K562 (cell line): ENCODE measurements around the gene PLEKHG3. TPM values are rescaled to one million over a fixed set of nuclear protein-coding genes. Genes with fewer than 3 reads are reported as not detected.

Source experiments
- ATAC-seq: fragments of 200-7000 bp; cut with Tn5 transposase; 3 replicates; pipeline ENCODE4 v1.9.1; 2020; ENCODE audit warnings: moderate library complexity
- BruUV-seq: library from RNA; stranded (reverse); fragments of 400-500 nt; replicated peaks from 2 replicates; lab custom pipeline; 2021; lab: Mats Ljungman, UMichigan
- CTCF ChIA-PET: fragments of 300-600 bp; formaldehyde crosslinking; extraction: SDS; loops from one replicate; lab custom pipeline; 2021; ENCODE audit warnings: low intra/inter-chr PET ratio; lab: Yijun Ruan, JAX
- POLR2A ChIA-PET: fragments of 300-600, 350-650 bp; sonication (Branson Sonifier 250); formaldehyde crosslinking; extraction: SDS; loops from one replicate; lab custom pipeline; 2021; ENCODE audit warnings: antibody characterized with exemption, inconsistent platforms; lab: Yijun Ruan, JAX
- DNase-seq, 4 experiments: peaks; one replicate each; pipeline versions ENCODE4 v3.0.0 to v3.0.0-alpha.2; 2011 to 2018; ENCODE audit warnings: low spot score in 3 of 4, mixed read lengths in 3 of 4; ENCODE audit errors: extremely low read depth in 1 of 4
- FAIRE-seq: peaks from 2 replicates; lab custom pipeline; 2011; peaks lifted over from hg19 to GRCh38; lab: Jason Lieb, UNC
- H2AFZ ChIP-seq: 2 replicates; pipeline ENCODE4 v1.6.0; 2011; ENCODE audit warnings: low read depth, low read length, control low read depth, inconsistent platforms
- H3K27ac ChIP-seq: fragments of 200-600 bp; 3 replicates; pipeline ENCODE4 v1.8.0; 2011; ENCODE audit warnings: low read depth, mild to moderate bottlenecking, control low read depth, inconsistent platforms, low read length, moderate library complexity, mixed read lengths; ENCODE audit errors: extremely low read depth
- H3K27me3 ChIP-seq, 2 experiments: fragments of 300-600 bp in 1 of 2; 2 replicates in 1 of 2; 3 replicates in 1 of 2; pipeline versions ENCODE4 v1.6.0 to v1.8.0; 2011; ENCODE audit warnings: inconsistent platforms in 2 of 2, low read length in 2 of 2, mild to moderate bottlenecking in 1 of 2, mixed read lengths in 1 of 2, moderate library complexity in 1 of 2; ENCODE audit not compliant: control insufficient read depth in 2 of 2, insufficient read depth in 2 of 2
- H3K36me3 ChIP-seq: fragments of 300-600 bp; 3 replicates; pipeline ENCODE4 v1.8.0; 2011; ENCODE audit warnings: mild to moderate bottlenecking, low read length, inconsistent platforms; ENCODE audit not compliant: control insufficient read depth, insufficient read depth
- H3K4me1 ChIP-seq, 2 experiments: fragments of 200-600 bp in 1 of 2; replicated peaks in 1 of 2; 2 replicates in 1 of 2; 3 replicates in 1 of 2; pipeline versions ENCODE4 v1.5.1 to v1.8.0; 2011; ENCODE audit warnings: inconsistent platforms in 2 of 2, low read length in 2 of 2, mild to moderate bottlenecking in 1 of 2, mixed read lengths in 1 of 2, moderate library complexity in 1 of 2; ENCODE audit not compliant: control insufficient read depth in 2 of 2, insufficient read depth in 2 of 2
- H3K4me2 ChIP-seq: 2 replicates; pipeline ENCODE4 v1.6.1; 2011; ENCODE audit warnings: low read length, control low read depth, inconsistent platforms, mixed read lengths; ENCODE audit not compliant: insufficient read depth
- H3K4me3 ChIP-seq: fragments of 200-600 bp; sonication (generic), shearing (Covaris generic); 2 replicates; pipeline ENCODE4 v1.5.1; 2016; ENCODE audit warnings: control low read depth, inconsistent platforms
- H3K79me2 ChIP-seq: fragments of 200-600 bp; 3 replicates; pipeline ENCODE4 v1.8.0; 2011; ENCODE audit warnings: low read length, inconsistent platforms; ENCODE audit not compliant: control insufficient read depth, insufficient read depth
- H3K9ac ChIP-seq, 2 experiments: 2 replicates each; pipeline versions ENCODE4 v1.6.0 to v1.6.1; 2011; ENCODE audit warnings: low read depth in 2 of 2, low read length in 2 of 2, control low read depth in 1 of 2, inconsistent platforms in 1 of 2, mild to moderate bottlenecking in 1 of 2, mixed read lengths in 1 of 2; ENCODE audit not compliant: insufficient read depth in 1 of 2
- H3K9me1 ChIP-seq: one replicate; pipeline ENCODE4 v1.6.0; 2011; ENCODE audit warnings: inconsistent platforms, mild to moderate bottlenecking, low read length, moderate library complexity; ENCODE audit not compliant: control insufficient read depth, insufficient read depth
- H3K9me3 ChIP-seq: replicated peaks from 2 replicates; pipeline ENCODE4 v1.5.1; 2011; ENCODE audit warnings: low read depth, low read length, inconsistent platforms; ENCODE audit not compliant: control insufficient read depth, insufficient read depth
- H4K20me1 ChIP-seq: replicated peaks from 2 replicates; pipeline ENCODE4 v1.6.1; 2011; ENCODE audit warnings: low read length, inconsistent platforms, mixed read lengths; ENCODE audit not compliant: control insufficient read depth, insufficient read depth
- NCOA1 ChIP-seq: fragments of 450-650 bp; IDR thresholded peaks from 2 replicates; pipeline ENCODE4 v1.6.1; 2016; ENCODE audit warnings: low read depth
- NFIC ChIP-seq: fragments of 450-650 bp; IDR thresholded peaks from 2 replicates; pipeline ENCODE4 v1.6.1; 2017; ENCODE audit warnings: mild to moderate bottlenecking, inconsistent platforms
- POLR2G ChIP-seq: fragments of 200-400 bp; formaldehyde crosslinking; IDR thresholded peaks from 2 replicates; pipeline ENCODE4 v1.6.1; 2017; ENCODE audit warnings: low read depth, mild to moderate bottlenecking, antibody characterized with exemption, low read length, moderate library complexity
- SMARCA4 ChIP-seq: fragments of 450-650 bp; IDR thresholded peaks from 2 replicates; pipeline ENCODE4 v1.6.1; 2016
- ZBED1 ChIP-seq: IDR thresholded peaks from 2 replicates; pipeline ENCODE4 v1.6.1; 2014
- ZNF24 ChIP-seq: fragments of 450-650 bp; IDR thresholded peaks from 2 replicates; pipeline ENCODE4 v1.6.1; 2016
- WGBS: fragments of 100-300 bp; shearing (Covaris generic); methylation state at CpG from one replicate; pipeline ENCODE4 v1.1.6; 2016; ENCODE audit warnings: low coverage, mixed read lengths; ENCODE audit not compliant: insufficient coverage; ENCODE audit errors: missing lambda C conversion rate; 5-methylcytosine and 5-hydroxymethylcytosine counted together
- in situ Hi-C: fragments of 300-500 bp; cut with MboI; formaldehyde crosslinking; loops from 4 replicates; pipeline ENCODE4 v1.15.0; 2018; ENCODE audit warnings: inconsistent platforms, mixed read lengths
- intact Hi-C: fragments of 100-400 bp; cut with micrococcal nuclease; formaldehyde crosslinking; loops from 2 replicates; pipeline ENCODE4 v1.14.2; 2022
- polyA plus RNA-seq, 8 experiments: library from polyadenylated mRNA; depleted of rRNA in 4 of 8; stranded (reverse) in 5 of 8; unstranded in 3 of 8; fragments of >200 nt; fragmentation: Nextera tagmentation in 2 of 8; fragmentation: Illumina TruSeq in 1 of 8; extraction: Ambion mirVana in 2 of 8; extraction: Trizol in 1 of 8; gene quantifications; 2 replicates each; pipeline versions ENCODE4 v1.2.1 to v1.2.3, GENCODE V29; 2011 to 2014; ENCODE audit warnings: inconsistent platforms in 1 of 8, missing spikeins in 1 of 8
- total RNA-seq, 7 experiments: library from RNA; depleted of rRNA in 6 of 7; stranded (reverse); fragments of >200 nt in 6 of 7; fragmentation: Illumina TruSeq in 2 of 7; extraction: Trizol in 2 of 7; gene quantifications; 2 replicates each; pipeline versions ENCODE4 v1.2.1 to v1.2.3, GENCODE V29; 2011 to 2021; ENCODE audit warnings: low replicate concordance in 1 of 7

Gene PLEKHG3
- total and polyA plus RNA-seq, 9 of the 15 experiments (the other 6 are each of a cell fraction or from before 2014, with no cell fraction given): 0.04 to 0.16 TPM; not detected in 7

DNA sequence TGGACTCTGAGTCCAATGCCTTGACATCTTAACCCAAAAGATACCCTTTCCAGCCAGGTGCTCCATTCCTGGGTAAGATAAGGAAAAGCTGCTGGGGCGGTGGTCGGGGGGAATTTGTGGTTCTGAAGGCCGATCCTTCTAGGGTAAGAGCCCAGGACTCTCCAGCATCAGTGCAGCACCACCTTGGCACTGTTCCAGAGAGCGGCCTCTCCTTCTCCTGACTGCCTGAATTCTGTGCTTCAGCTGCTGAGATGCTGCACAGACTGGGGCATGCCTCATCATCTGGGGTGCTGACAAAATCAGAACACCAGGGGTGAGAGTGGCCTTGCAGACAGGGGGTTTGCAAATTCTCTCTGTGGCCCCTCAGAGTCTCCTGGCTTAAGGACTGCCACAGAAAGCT is 88.0 kb downstream of the PLEKHG3 start:
- Histone ChIP-seq H3K27me3 (no peaks in the 10 kb centered on the region), H3K9me3 (no peaks in the 10 kb centered on the region), H3K79me2 (no peaks in the 10 kb centered on the region), H3K36me3 (peaks cover 82% of the 10 kb centered on the region; the same call in 2 of the 3 replicates), H3K4me1 (no peaks in the 10 kb centered on the region), H4K20me1 (no peaks in the 10 kb centered on the region), H2AFZ (no peak overlapping the region), H3K4me3 (no peak overlapping the region), H3K9ac (no peak overlapping the region), H3K4me2 (no peak overlapping the region), H3K9me1 (no peaks in the 10 kb centered on the region), H3K27ac (no peak overlapping the region)
- ATAC-seq (no peak), DNase-seq (no peak), FAIRE-seq (no peak)
- in situ Hi-C loops: no loop called here
- intact Hi-C loops: no loop called here
- TF ChIP-seq SMARCA4 (no peak), ZBED1 (no peak), NFIC (peak; percentile 46; the same call in 1 of the 2 replicates)
- no TSS peak for BruUV-seq
- ChIA-PET CTCF (no interaction called here), POLR2A (interaction anchor here (0.7 kb wide), 1 partner anchor 30 kb away, joined by 3 read pairs; no protein-coding TSS in a partner anchor)
- 81% methylated on average over 2 of the region's 4 CpGs for WGBS

DNA sequence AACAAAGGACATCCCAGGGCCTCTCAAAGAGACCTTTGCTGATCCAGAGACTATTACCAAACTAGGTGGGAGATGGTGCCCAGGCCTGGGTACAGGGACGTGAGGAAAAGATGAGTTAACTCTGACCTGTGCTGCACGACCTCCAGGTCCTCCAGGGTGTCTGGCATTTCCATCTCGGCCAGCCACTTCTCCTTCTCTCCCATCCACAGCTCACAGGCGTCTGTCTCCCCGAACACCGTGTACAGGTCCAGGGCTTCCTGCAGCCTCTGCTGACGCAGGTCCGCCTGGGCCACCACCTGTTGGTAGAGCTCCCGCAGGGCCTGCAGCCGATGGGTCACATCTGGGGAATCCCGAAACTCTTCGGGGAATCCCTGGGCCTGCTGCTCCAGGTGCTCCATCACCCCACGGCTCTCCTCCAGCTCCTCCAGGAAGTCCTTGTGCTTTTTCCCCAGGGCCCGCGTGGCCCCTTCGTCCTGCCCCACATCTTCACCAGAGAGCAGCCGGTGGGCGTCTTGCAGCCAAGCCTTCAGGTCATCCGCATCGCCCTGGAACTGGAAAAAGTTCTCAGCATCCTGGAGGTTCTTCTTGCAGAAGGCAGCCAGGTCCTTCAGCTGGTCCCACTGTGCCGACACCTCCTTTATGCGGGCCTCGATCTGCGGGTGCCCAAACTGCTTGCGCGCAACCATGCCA is 88.8 kb downstream of the PLEKHG3 start:
- Histone ChIP-seq H2AFZ (no peak overlapping the region), H4K20me1 (no peaks in the 10 kb centered on the region), H3K9me3 (no peaks in the 10 kb centered on the region), H3K4me3 (no peak overlapping the region), H3K4me2 (no peak overlapping the region), H3K36me3 (peaks cover 83% of the 10 kb centered on the region; the same call in 2 of the 3 replicates), H3K9ac (no peak overlapping the region), H3K27me3 (no peaks in the 10 kb centered on the region), H3K9me1 (no peaks in the 10 kb centered on the region), H3K79me2 (no peaks in the 10 kb centered on the region), H3K27ac (no peak overlapping the region), H3K4me1 (no peaks in the 10 kb centered on the region)
- CTCF ChIA-PET: no interaction called here
- 85% methylated on average over 17 of the region's 26 CpGs for WGBS
- no peak for DNase-seq
- TF ChIP-seq NCOA1 (no peak), POLR2G (0 out of 2 replicates have a peak, but pooled peaks have one; percentile 11), ZNF24 (no peak)
- intact Hi-C loops (no loop called here), in situ Hi-C loops (no loop called here)
- no peak for FAIRE-seq
- TSS peak; percentile 41 for BruUV-seq
- POLR2A ChIA-PET: interaction anchor here (0.7 kb wide), 1 partner anchor 29 kb away, joined by 3 read pairs; no protein-coding TSS in a partner anchor
- no peak for ATAC-seq
